Activated T-cell treated with anti-CD3 and anti-CD28 coated beads, Interleukin-2, amount 50 U/mL, for 48 hours (primary cell): ENCODE data around the gene TNFAIP2.
"Not testable (repeated sequence)": the region's sequence is repeated elsewhere in the genome, so short reads cannot be mapped to it uniquely, and the experiment has no call there.

Source experiments
- DNase-seq, 2 experiments: peaks; one replicate each; pipeline ENCODE4 v3.0.0-alpha.2; 2020

TNFAIP2 gene

GRCh38 chr14:103136388-103137271 is 13.4 kb downstream of the TNFAIP2 start:
- DNase-seq: no peak

DNA sequence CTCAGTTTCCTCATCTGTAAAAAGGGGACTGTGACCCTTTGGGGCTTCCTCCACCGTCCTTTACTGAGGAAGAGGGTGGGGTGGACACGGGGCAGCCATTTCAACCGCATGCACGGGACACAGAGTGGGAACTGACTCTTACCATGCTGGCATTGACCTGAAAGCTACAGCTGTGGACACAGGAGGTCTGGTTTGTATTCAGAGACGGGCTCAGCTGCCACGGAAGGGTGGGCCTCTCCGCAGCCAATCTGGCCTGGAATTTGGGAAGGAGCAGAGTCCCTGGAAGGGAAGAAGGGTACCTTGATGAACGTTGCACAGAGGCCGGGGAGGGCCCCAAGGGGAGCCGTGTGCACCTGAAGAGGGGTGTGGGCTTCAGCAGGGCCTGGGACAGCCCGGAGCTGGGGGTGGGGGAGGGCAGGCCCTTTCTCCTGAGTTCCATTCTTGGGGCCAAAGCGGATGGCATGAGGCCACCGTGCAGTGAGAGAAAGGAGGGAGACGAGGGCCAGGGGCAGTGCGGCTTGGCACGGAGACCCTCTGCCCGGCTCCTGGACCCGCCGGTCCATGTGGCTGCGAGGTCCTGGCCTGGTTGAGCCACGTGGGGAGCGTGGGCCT is 14.5 kb downstream of the TNFAIP2 start:
- DNase-seq: no peak

GRCh38 chr14:103138301-103139131 is 15.3 kb downstream of the TNFAIP2 start:
- DNase-seq: no peak

DNA sequence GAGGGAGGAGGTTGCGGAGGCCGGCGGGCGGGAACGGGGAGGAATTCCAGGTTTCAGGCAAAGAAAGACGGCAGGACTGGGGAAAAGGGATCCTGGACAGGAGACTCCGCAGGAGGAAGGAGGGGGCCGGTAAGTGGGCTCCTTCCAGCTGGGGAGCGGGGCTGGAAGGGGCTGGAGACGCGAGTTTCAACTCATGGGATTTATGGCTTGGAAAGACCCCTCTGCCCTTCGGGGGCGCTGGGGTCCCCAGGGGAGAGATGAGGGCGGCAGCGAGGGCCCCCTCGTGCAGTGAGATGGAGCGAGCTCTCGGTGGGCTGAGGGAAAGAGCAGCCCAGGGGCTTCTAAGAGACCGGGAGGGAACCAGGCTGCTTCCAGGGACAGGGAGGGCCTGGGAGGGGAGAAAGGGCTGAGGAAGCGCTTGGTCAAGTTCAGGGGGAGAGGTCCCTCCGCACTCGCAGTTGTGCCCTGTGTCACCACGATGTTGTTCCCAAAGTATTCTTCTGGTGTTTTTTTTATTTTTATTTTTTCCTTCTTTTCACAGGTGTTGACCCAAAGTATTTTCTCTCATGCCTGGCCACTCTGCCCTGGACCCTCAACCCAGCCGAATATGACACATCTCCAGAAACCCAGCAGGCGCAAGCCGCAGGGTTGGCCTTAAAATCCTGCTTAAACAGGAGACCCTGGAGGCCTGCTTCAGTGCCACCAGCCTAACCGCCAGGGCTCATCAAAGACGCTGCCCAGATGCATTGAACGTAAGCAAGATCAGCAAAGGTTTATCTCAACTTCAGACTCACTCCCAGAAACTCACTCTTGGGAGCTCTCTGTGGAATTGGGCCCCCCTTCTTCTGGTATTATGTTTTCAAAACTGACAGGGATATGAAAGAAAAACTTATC is 16.1 kb downstream of the TNFAIP2 start:
- no peak for DNase-seq

DNA sequence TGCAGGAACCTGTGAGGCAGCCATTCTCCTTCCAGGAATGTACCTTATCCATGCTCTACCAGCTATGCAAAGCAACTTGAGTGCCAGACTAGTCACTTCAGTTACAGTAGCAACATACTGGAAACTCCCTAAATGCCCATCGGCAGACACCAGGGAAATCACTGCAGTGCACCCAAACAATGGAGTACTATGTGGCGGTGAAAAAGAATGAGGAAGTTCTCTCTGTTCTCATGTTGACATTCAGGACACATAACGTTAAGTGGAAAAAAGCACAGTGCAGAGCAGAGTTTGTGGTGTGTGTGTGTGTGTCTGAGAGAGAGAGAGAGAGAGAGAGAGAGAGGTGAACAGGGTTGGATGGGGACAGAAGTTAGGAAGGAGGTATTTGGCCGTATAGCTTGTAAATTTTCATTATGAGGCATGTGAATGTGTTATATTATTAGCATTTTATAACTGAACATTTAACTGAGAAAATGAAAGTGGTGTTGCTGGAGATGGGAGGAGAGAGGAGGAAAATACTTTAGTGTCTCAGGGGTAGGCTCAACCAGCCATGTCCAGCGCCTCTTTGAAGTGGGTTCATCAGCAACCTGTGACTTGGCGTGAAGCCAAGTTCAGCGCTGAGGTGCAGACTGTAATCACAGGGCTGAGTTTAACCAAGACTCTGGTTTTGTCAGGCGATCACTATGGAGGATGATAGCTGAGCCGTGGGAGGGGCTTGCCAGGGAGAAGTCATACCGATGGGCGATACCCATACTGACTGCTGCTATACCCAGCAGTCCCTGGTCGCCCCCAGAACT is 17.3 kb downstream of the TNFAIP2 start:
- DNase-seq: no peak

DNA sequence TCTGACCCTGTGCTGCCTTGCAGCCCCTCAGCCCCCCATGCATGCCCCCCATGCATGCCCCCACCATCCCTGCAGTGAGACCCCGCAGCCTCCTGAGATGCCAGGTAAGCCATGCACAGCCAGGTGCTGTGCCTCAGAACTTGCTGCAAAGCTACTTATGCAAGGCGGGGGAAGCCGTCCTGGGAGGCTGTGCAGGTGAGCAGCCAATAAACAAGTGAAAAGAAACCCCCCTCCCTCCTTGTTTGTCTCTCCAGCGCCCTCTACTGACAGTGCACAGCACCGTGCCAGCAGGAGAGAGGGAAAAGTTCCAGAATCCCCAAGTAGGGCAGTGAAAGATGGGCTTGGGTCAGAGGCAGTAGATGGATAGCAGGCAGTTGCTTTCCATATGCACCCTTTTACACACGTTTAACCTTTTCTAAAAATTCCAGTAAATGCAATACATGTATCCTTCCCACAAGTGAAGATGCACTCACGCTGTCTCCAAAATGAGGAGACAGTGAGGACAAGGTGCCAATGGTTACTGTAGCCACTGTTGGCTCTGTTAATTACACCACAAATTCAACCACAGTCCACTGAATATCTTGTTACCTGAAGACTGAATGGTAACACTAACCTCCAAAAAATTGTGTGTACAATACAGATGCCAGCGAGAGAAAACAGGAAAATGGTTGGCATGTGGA is 18.0 kb downstream of the TNFAIP2 start:
- DNase-seq: peak; percentile 46

DNA sequence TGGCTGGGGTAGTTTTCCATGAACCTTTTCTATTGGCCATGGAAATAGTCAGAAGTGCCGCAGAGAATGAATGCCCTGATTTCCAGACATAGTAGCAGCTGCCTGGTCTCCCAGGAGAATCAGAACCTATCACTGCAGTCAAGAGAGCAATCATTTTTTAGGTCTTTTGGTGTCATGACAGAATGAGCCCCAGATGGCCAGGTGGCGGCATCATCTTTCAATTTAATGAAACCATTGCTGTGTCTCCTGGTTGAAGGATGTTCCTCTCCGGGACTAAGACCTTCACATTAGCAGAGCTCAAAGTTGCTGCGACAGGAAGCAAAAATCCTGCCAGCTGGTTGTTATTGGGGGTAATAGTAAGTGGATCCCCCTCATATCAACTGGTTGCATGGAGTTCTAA is 18.8 kb downstream of the TNFAIP2 start:
- DNase-seq: no peak

- DNase-seq: no peak
Observed at GRCh38 chr14:103142721-103143302, 19.6 kb downstream of the TNFAIP2 start.

GRCh38 chr14:103143506-103143905 is 20.2 kb downstream of the TNFAIP2 start:
- DNase-seq: no peak

GRCh38 chr14:103144085-103144484 is 20.8 kb downstream of the TNFAIP2 start:
- no peak for DNase-seq

- no peak for DNase-seq
Observed at GRCh38 chr14:103146141-103146709, 23.0 kb downstream of the TNFAIP2 start.

- DNase-seq: no peak
Observed at GRCh38 chr14:103149351-103150237, 26.3 kb downstream of the TNFAIP2 start.

DNA sequence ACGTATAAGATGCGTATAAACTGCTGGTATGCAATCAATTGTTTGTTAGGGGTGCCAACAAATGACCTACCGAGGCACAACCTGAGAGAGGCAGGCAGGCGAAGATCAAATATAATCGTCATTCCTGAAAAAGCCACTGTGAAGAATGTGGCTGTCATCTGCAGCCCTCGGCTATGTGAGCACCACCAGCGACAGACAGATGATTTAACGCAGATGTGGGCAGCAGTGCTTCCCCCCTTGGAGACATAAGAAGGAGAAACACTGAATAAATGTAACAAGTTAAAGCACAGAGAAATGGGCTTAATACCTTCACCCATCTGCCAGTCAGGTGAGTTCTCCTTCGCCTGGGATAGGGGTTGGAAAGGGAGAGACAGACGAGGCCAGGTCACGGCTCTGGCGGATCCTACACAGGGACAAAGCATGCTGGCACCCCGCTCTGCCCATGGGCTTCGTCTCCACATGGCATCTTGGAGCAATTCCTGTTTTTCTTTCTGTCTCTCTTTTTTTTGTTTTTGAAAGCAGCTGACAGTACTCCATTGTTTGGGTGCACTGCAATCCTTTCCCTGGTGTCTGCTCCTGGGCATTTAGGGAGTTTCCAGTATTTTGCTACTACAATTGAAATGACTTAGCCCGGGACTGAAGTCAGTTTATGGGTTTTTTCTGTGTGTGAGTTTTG is 28.1 kb downstream of the TNFAIP2 start:
- no peak for DNase-seq

DNA sequence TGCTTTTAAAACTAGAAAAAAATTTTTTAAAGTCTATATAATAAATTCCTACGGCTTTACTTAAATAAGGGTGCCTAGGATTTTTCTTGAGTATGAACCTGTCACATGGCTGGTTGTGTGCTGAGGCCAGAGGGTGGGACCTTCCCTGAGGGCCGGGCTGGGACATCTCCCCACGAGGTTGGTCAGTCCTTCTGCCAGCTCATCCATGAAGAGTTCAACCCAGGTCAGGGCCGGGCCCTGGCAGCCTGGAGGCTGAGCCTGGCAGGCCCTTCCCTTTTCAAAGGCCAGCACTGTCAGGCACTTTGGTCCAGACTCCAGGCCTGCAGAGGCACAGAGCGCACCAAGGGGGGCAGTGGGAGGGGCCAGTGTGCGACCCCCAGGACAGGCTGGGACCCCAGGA is 31.7 kb downstream of the TNFAIP2 start:
- no peak for DNase-seq

GRCh38 chr14:103155416-103155815 is 32.2 kb downstream of the TNFAIP2 start:
- not testable (repeated sequence) for DNase-seq

GRCh38 chr14:103155826-103156394 is 32.6 kb downstream of the TNFAIP2 start:
- no peak for DNase-seq

DNA sequence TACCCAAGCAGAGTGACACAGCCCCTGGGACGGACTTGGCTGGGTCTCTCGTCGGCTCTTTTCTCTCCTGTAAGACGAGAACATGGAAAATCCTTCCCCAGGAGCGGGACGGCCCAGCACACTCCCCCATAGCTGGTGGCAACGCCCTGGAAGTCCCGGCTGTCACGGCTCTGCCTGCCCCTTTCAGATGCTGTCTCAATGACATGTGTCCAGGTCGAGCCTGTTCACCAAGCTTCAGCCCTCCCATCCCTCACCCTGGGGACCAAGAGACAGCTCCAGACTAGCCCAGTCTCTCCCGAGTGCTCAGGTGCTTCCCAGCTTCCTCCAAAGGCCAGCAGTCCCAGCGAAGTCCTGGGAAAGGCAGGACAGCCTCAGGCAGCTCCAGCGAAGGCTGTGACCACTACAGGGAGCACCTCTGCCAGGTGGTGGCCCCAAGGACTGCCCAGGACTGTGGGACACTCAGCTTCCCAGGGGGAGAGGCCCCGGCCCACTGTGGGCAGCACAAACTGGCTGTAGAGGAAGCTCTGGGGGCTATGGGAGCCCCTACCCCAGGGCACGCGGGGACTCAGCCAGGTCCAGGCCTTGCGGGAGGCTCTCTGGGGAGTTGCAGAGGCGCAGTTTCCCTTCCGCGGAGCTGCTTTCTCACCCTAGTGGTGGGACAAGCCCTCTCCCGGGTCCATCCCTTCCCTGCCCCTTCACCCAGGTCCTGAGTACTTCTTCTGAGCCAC is 33.6 kb downstream of the TNFAIP2 start:
- DNase-seq: no peak
